C4-2B (cell line): ENCODE results near the gene MICAL3.

Source experiments
- H3K27ac ChIP-seq: fragments of 450-650 bp; 2 replicates; pipeline ENCODE4 v1.5.1; 2017
- ZFX ChIP-seq: fragments of 450-650 bp; IDR thresholded peaks from 2 replicates; pipeline ENCODE4 v1.6.1; 2017
- TF ChIP-seq, protein P1 (sequence below): fragments of 450-650 bp; conservative IDR thresholded peaks from 2 replicates; pipeline ENCODE4 v1.5.1; 2017; ENCODE audit warnings: mild to moderate bottlenecking

MICAL3 gene

GRCh38 chr22:17876306-17876831, 148.0 kb downstream of the MICAL3 start:
- TF ChIP-seq, protein P1, sequence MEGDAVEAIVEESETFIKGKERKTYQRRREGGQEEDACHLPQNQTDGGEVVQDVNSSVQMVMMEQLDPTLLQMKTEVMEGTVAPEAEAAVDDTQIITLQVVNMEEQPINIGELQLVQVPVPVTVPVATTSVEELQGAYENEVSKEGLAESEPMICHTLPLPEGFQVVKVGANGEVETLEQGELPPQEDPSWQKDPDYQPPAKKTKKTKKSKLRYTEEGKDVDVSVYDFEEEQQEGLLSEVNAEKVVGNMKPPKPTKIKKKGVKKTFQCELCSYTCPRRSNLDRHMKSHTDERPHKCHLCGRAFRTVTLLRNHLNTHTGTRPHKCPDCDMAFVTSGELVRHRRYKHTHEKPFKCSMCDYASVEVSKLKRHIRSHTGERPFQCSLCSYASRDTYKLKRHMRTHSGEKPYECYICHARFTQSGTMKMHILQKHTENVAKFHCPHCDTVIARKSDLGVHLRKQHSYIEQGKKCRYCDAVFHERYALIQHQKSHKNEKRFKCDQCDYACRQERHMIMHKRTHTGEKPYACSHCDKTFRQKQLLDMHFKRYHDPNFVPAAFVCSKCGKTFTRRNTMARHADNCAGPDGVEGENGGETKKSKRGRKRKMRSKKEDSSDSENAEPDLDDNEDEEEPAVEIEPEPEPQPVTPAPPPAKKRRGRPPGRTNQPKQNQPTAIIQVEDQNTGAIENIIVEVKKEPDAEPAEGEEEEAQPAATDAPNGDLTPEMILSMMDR: no peak
- no peak for TF ChIP-seq ZFX
- no peak overlapping the region for H3K27ac ChIP-seq

GRCh38 chr22:17875631-17876030, 148.7 kb downstream of the MICAL3 start:
- no peak for TF ChIP-seq ZFX
- TF ChIP-seq, protein P1: no peak
- no peak overlapping the region for H3K27ac ChIP-seq

DNA sequence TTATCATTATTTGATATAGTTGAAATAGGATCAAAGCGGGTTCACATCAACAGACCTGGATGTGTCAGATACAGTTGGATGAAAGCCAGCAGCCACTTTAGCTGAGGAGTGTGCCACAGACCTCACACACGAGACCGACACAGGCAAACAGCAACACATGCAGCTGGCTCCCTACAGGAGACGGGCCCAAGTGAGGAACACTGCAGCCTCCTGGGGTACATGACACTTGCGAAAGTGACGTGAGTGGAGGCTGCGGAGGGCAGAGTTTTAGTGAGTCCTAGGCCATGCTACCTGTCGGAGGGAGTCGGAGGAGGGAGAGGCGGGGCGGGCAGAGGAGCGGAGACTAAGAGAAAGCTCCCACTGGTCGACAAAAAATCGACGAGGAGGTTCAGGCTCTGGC, 149.2 kb downstream of the MICAL3 start:
- H3K27ac ChIP-seq: no peak overlapping the region
- TF ChIP-seq ZFX: no peak
- TF ChIP-seq, protein P1: no peak

DNA sequence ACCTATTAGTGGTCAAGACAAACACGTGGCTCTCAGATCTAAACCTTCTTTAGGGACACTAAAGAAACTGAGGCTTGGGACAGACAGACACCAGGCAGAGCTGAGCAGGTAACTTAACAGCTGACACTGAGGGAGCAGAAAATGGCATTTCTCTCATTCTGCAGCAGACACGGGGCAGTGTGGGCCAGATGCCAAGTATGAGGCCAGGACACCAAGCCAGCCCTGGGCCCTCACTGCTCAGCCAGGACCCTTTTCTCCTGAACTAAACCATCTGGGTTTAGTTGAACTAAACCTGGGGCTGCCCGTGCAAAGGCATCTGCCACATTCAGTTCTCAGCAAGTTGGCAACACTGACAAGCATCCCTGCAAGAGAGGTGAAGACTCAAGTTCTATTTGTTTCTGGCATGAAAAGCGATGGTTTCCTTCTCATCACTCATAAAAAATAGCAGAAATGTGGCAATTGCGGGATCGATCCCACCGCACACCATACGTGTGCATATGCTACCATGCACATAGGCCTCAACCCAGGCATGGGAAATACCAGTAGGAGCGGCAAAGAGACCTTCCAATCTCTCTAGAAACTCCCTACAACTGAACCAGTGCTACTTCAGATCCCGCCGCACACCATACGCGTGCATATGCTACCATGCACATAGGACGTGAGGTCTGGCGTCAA, 150.0 kb downstream of the MICAL3 start:
- TF ChIP-seq ZFX: no peak
- TF ChIP-seq, protein P1: no peak
- H3K27ac ChIP-seq: no peak overlapping the region

DNA sequence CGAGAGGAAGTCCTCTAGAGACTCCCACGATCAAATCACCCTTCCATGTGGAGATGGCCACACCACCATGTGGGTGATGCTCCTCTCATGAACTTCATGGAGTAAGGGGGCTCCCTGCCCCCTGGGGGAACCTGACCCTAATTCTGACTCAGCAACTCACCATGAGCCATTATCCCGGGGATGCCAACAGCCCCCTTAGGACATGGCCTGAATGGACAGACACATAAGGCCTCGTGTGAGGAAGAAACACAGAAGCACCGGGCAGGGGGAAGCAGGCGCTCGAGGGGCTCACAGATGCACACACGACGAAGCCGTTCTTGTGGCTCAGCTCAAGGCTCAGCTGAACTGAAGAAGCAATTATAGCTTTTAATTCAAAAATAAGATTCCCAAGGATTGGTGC, 150.6 kb downstream of the MICAL3 start:
- no peak for TF ChIP-seq ZFX
- TF ChIP-seq, protein P1: no peak
- H3K27ac ChIP-seq: no peak overlapping the region

- H3K27ac ChIP-seq: no peak overlapping the region
Measured at GRCh38 chr22:17873116-17873515, 151.2 kb downstream of the MICAL3 start.

DNA sequence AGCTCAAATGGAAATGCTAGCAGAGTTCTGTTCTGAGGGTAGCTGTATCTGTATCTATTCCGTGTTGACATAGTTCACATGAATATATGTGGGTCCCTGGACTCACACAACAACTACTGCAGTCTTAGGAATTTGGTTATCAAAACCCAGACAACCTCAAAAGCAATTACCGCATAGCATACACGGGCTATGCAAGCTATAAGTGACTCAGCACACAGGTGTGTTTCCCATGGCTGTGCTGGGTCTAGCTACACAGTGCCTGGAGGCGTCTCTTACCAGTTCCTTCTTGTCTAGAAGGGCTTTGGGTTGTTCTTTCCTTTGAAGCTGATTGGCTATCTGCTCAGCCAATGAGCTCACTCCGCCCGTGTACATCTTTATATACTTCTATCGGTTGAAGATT, 151.9 kb downstream of the MICAL3 start:
- no peak overlapping the region for H3K27ac ChIP-seq
- TF ChIP-seq, protein P1: no peak
- no peak for TF ChIP-seq ZFX

More at GRCh38 chr22:17873116-17873515, 151.2 kb downstream of the MICAL3 start:
- TF ChIP-seq, protein P1: no peak
- no peak for TF ChIP-seq ZFX
